Measurements from ENCODE around the gene WASL. TPM values are rescaled to one million over a fixed set of nuclear protein-coding genes. Genes with fewer than 3 reads are reported as not detected.

Gene WASL
- total RNA-seq, 4 donors from 2014 or later: 32.6 to 40.0 (median 37.3) TPM

- no peak for DNase-seq (ENCODE audit: low spot score in 2 of 2)
- Histone ChIP-seq H3K27me3 (no peaks in the 10 kb centered on the region), H3K9me3 (no peaks in the 10 kb centered on the region), H3K27ac (peak overlapping the region in 3 of 4 donors; percentile 12 to 46 (median 13)), H3K4me1 (peaks cover 0 to 16% (median 0%) of the 10 kb centered on the region in 4 donors), H3K36me3 (no peaks in the 10 kb centered on the region), H3K4me3 (peak overlapping the region in 1 of 4 donors; percentile 23)
- WGBS, 2 donors: 21% methylated on average over 6 of the region's 6 CpGs
- TF ChIP-seq EP300 (IDR thresholded peaks at IDR 0.05) (no peak), POLR2A (IDR thresholded peaks at IDR 0.05) (no peak), CTCF (IDR thresholded peaks at IDR 0.05) (no peak)
These were observed 105.0 kb downstream of the WASL start for GRCh38 chr7:123643495-123644441.

DNA sequence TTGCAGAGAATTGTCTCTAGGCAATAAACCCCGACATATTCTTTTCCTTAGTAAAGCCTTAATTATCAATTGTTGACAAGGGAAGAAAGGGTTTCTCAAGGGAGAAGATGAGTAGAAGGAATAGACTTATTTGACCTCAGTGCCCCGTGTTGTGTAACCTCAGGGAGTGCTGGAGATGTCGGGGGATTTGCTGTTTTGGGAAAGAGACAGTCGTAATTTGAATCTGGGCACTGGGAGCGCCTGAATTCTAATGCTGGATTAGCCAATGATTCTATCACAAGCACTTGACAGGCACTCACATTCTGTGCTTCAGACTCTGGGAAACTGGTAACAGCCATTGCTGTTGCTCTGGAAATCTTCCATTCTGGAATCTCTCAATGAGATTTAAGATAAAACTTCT, 106.9 kb downstream of the WASL start:
- DNase-seq (ENCODE audit: low spot score in 2 of 2): no peak
- WGBS, 2 donors: 74 to 76% methylated on average over 5 of the region's 5 CpGs
- H3K27ac ChIP-seq: no peak overlapping the region

DNA sequence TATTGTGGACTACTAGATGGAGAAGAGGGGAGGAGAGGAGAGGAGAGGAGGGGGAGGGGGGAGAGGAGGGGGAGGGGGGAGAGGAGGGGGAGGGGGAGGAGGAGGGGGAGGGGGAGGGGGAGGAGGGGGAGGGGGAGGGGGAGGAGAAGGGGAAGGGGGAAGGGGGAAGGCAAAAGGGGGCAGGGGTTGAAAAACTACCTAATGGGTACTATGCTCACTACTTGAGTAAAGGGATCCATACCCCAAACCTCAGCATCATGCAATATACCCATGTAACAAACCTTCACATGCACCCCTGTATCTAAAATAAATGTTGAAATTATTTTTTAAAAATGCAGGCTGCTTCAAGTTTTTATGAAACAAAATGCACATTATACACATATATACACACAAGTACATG, 108.2 kb downstream of the WASL start:
- no peaks in the 10 kb centered on the region for H3K36me3 ChIP-seq
- no peaks in the 10 kb centered on the region for H3K9me3 ChIP-seq
- no peak overlapping the region for H3K4me3 ChIP-seq
- H3K4me1 ChIP-seq: peaks cover 0 to 16% (median 0%) of the 10 kb centered on the region in 4 donors
- no peak for TF ChIP-seq POLR2A (IDR thresholded peaks at IDR 0.05)
- no peak for TF ChIP-seq CTCF (IDR thresholded peaks at IDR 0.05)
- no peak for TF ChIP-seq EP300 (IDR thresholded peaks at IDR 0.05)
- no peaks in the 10 kb centered on the region for H3K27me3 ChIP-seq
- no peak for DNase-seq (ENCODE audit: low spot score in 2 of 2)
- H3K27ac ChIP-seq: no peak overlapping the region

More for the DNA sequence above, 106.9 kb downstream of the WASL start:
- Histone ChIP-seq H3K36me3 (no peaks in the 10 kb centered on the region), H3K4me3 (no peak overlapping the region), H3K27me3 (no peaks in the 10 kb centered on the region), H3K4me1 (peaks cover 0 to 16% (median 0%) of the 10 kb centered on the region in 4 donors), H3K9me3 (no peaks in the 10 kb centered on the region)
- TF ChIP-seq CTCF (IDR thresholded peaks at IDR 0.05) (no peak), EP300 (IDR thresholded peaks at IDR 0.05) (no peak), POLR2A (IDR thresholded peaks at IDR 0.05) (no peak)

- Histone ChIP-seq H3K27ac (no peak overlapping the region), H3K36me3 (no peaks in the 10 kb centered on the region), H3K4me3 (no peak overlapping the region), H3K4me1 (peaks cover 0 to 15% (median 0%) of the 10 kb centered on the region in 4 donors), H3K9me3 (no peaks in the 10 kb centered on the region), H3K27me3 (no peaks in the 10 kb centered on the region)
- 88 to 92% methylated on average over 2 of the region's 2 CpGs for WGBS, 2 donors
- DNase-seq (ENCODE audit: low spot score in 2 of 2): no peak
- no peak for TF ChIP-seq CTCF (IDR thresholded peaks at IDR 0.05)
- TF ChIP-seq EP300 (IDR thresholded peaks at IDR 0.05): no peak
- no peak for TF ChIP-seq POLR2A (IDR thresholded peaks at IDR 0.05)
These were observed 109.2 kb downstream of the WASL start for GRCh38 chr7:123639631-123640030.

- no peaks in the 10 kb centered on the region for H3K9me3 ChIP-seq
- 78 to 79% methylated on average over 2 of the region's 2 CpGs for WGBS, 2 donors
- no peaks in the 10 kb centered on the region for H3K4me1 ChIP-seq
These were observed 110.9 kb downstream of the WASL start for GRCh38 chr7:123637878-123638277.

More at GRCh38 chr7:123637878-123638277, 110.9 kb downstream of the WASL start:
- Histone ChIP-seq H3K4me3 (no peak overlapping the region), H3K36me3 (no peaks in the 10 kb centered on the region), H3K27ac (no peak overlapping the region), H3K27me3 (no peaks in the 10 kb centered on the region)
- no peak for TF ChIP-seq CTCF (IDR thresholded peaks at IDR 0.05)
- DNase-seq (ENCODE audit: low spot score in 2 of 2): no peak

Measured in tibial nerve (tissue), 4 donors.